HCEC 1CT (cell line): Measurements from ENCODE around the gene PDLIM7.

ENCODE experiments used
- DNase-seq: peaks from one replicate; pipeline ENCODE4 v3.0.0-alpha.2; 2017

The PDLIM7 gene

DNA sequence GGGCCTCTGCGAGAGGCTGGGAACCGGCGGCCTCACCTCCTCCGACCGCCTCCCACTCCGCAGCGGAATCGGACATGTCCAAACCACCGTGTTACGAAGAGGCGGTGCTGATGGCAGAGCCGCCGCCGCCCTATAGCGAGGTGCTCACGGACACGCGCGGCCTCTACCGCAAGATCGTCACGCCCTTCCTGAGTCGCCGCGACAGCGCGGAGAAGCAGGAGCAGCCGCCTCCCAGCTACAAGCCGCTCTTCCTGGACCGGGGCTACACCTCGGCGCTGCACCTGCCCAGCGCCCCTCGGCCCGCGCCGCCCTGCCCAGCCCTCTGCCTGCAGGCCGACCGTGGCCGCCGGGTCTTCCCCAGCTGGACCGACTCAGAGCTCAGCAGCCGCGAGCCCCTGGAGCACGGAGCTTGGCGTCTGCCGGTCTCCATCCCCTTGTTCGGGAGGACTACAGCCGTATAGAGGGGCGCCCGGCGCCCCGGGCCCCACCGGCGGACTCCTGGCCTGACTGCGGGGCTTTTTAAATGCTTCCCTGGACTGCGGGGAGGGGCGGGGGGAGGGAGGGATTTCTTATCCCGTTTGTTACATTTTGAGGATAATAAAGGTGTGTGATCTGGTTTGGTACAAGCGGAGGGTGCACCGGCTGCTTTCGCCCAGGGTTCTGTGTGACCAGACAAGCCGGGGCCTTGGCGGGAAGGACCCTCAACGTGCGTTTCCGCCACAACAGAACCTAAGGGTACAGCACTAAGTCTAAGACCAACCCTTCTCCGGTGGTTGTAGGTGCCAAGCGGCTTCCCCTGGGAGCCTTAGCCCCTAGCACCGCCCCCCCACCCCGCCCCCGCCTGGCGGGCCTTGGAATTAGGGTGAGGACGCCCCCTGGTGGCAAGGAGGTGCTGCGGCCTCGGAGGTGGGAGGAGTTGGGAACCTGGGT, 41.5 kb downstream of the PDLIM7 start:
- peak; percentile 78 for DNase-seq

DNA sequence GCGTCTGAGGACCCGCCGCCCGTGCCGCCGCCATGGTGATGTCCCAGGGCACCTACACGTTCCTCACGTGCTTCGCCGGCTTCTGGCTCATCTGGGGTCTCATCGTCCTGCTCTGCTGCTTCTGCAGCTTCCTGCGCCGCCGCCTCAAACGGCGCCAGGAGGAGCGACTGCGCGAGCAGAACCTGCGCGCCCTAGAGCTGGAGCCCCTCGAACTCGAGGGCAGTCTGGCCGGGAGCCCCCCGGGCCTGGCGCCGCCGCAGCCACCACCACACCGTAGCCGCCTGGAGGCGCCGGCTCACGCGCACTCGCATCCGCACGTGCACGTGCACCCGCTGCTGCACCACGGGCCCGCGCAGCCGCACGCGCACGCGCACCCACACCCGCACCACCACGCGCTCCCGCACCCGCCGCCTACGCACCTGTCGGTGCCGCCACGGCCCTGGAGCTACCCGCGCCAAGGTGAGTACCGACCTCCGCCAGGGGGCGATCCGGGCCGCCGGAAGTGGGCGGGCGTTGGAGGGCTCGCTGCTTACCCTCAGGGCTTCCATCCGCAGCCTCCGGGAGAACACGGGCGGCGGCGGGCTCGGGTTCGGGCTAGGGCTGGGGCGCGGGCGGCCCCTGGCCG, 42.3 kb downstream of the PDLIM7 start:
- peak; percentile 58 for DNase-seq

DNA sequence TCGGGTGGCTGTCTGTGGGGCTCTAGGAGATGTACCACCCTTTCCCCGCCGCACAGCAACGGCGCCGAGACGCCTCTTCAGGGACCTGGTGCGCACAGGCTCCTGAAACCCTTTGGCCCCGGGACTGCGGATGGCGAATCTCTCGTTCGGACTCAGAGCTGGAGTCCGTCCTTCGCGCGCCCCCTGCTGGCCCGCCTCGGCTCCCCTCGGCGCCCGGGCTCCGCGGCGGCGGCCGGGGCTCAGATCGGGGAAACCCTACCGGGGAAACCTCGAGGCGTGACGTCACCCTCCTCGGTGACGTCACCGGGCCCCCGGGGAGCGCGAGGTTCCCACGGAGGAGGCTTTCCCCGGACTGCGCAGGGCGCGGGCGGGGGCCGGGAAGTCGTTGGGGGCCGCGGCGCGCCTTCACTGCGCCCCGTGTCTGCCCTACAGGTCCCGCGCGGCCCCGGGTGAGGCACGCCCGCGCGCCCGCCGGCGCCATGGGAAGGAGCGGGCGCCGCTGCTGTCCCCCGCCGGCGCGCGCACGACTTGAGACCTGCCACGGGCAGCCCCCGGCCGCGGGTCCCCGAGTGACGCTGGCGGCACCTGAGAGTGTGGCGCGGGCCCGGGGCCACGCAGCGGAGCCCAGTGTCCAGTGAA, 42.9 kb downstream of the PDLIM7 start:
- DNase-seq = peak; percentile 82

DNA sequence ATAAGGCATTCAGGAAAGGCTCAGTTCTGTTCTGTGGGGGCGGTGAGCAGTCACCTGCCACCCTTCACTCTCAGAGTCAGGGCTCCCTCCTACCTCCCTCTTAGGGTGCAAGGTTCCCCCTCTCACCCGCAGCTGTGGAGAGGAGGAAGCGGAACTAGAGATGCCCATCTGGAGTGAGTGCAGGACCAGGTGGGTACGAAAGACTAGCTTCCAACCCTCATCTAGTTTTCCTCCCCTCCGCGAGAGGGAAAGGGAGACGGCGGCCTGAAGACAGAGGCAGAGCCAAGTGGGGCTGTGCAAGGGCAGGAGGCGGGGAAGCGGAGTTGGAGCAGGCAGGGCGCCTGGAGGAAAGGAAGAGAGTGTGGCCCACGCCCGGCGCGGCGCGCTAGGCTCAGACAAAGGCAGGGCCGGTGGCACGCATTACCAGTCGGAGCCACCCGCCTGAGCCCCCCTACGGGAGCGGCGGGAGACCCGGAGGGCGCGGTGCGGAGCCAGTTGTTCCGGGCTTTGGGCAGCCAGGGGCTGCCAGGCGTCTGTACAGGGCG, 43.5 kb downstream of the PDLIM7 start:
- DNase-seq = no peak

DNA sequence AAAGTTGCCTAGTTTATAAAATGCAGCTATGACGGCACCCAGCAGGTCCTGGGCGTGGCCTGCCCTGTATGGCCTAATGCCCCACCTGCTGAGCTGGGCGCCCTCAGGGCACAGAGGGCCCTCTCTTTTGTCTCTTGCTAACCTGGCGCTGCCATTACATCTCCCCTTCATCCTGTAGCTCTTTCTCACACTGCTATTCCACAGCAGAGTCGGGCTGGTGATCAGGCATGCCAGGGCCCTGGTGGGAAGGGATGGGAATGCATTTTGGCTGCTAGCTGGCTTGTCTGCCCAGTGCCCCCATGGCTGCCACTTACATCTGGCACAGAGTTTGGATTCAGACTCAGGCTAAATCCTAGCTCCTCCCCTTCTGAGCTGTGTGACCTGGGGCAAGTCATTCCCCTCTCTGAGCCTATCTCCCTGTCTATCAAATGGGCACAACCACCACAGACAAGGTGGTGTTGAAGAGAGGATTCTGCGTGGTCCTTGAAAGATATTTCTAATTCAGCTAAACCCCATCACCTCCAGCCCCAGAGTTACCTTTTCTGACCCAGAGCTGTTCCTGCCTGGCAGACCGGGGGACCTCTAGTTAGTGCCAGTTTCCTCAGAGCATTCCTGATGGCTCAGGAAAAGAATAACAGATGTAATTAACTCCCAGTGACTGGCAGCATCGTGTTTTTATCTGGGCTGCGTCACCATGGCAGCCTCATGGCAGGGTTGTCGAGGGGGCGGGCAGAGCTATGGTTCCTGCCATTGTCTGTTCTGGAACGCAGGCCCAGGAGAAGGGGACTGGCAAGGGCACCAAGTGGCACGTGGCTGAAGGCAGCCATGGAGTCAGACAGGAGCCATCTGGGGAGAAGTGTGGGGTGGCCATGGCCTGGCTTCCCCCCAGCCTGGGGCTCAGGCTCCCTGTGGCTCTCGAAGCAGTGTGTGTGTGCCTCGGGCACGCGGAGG, 44.4 kb downstream of the PDLIM7 start:
- DNase-seq = no peak

DNA sequence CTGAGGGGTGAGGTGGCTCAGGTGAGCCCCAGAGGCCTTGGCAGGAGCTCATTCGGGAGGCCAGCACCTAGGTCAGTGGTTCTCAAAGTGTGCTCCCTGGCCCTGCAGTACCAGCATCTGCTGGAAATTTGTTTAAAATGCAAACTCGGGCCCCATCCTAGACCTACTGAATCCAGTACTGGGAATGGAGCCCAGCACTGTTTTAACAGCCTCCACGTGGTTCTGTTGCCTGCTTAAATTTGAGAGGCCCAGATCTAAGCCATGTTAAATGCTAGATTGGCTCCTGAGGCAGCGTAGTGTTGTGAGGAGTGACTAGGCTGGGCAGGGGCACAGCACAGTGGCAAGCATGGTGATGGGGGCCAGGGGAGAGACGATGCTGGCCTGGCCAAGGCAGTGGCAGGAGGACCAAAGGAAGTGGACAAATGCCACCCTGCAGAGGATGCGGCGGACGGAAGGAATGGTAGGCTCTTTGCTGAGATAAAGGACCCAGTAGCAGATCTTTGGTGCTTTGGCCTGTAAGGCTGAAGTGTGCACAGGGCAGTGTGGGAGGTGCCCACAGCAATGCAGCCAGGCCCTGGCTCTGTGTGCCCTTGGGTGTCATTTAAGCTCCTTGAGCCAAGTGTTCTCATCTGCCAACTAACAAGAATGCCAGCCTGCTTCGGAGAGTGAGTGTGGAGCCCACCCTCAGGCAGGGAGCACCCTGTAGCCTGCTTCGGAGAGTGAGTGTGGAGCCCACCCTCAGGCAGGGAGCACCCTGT, 46.6 kb downstream of the PDLIM7 start:
- no peak for DNase-seq

DNA sequence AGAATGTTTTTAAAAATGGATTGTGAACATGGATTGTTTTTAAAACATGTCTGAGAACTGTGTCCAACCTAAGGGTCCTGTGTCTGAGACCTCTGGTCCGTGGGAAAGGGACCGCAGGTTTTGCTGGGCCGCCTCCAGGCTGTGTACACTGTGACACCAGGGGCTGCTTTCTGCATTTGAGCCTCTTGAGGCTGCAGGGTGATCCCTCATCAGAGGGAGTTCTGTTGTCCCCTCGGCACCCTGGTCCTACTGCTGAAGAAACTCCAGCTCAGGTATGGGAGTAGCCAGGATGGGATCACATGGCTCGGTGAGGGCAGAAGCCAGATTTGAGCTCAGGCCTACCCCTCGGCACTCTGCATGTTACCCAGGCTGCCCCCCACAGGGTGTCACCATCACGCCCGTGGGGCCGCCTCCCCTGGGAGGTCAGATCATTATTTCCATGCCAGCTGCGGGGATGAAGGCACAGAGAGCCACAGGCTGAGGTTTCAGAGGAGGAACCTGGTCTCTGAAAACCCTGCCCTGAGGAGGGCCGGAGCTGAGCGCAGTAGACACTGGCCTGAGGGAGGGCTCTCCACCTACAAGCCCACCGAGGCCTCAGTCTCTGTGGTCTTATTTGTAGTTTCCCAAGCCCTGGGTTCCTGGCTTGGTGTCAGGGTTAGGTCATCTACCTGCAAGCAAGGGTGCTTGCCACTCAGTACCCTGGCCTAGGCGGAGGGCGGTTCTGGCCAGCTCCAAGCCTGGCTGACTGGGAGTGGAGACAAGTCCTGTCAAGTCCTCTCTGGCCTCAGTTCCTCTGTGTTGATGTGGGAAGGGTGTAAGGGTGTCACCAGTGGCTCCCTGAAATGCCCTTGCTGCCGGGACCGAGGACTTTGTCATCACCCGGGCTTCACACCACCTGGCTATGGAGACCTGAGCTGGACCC, 48.0 kb downstream of the PDLIM7 start:
- DNase-seq = no peak

DNA sequence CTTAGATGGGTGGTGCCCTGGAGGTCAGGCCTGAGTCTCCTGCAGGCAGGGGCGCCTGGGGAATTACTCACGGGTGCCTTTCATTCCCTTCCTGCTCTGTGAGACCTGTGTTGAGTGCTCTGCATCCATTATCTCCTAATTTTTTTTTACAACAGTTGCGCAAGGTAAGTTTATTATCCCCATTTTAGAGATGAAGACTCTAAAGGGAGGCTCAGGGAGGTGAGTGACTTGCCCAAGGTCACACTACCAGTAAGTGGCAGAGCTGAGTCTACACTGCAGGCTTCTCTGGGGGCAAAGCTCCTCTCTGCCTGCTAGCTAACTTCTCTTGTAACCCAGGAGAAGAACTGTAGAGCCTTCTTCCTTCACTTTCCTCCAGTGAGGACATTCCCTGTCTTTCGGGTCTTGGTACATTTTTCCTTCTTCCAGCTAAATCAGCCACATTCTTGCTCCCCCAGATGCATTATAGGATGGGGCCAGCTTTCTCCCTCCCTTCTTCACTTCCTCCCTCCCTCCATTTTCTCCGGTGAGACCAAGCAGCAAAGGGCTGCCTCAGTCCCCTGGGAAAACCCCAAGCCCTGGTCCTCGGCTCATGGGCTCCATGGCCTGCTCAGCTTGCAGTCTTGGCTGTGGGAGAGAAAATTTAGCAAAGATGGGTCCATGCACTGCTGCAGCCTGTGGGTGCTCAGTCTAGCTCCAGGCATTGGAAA, 49.0 kb downstream of the PDLIM7 start:
- DNase-seq = no peak

DNA sequence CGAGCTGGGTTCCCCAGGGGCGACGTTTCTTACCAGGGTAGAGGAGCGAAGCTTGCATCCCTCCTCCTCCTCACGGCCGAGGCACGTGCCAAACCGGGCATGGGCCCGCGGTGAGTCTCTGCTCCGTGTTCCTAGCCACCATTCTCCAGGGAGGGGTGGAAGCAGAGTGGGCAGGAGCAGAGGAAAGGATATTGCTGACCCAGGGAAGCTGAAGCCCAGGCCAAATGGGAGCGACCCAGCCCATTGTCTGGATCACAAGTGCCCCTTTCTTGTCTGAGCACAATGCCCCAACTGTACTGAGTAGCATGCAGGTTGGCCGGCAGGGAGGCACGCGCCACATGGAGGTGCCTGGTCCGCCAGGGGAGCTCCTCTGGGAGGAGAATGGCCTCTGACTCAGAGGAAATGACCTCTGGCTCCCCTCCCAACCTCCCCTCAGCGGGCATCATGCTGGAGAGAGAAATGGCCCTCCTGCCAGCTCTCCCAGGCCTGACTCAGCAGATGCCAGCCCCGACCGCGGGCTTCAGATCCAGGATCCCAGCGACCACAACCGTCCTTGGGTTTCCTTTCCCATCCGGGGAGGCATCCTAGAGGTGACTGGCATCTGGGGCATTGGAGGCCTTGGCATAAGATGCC, 49.7 kb downstream of the PDLIM7 start:
- peak; percentile 83 for DNase-seq

DNA sequence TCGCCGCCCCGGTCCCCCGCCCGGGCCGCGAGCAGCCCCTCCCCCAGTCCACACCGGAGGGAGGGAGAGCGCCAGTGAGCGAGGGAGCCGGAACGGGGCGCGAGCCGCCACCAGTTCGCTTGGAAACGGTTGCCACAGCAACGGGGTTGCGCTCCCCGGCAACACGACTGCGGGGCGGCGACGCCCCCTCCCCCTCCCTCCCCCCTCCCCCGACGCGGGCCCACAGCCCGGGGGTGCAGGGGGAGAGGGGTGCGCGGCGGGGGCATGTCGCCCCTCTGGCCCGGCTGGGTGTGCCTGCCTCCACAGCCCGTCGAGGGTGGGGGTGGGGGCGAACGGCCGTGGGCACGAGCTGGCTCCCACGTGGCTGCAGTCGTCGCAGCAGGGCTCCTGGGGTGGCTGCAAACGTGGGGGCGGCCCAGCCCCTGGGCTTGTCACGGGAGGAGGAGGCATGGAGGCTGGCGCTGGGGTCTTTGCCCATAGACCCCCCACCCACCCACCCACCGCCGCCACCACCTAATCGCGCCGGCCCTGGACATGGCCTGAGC, 50.3 kb downstream of the PDLIM7 start:
- peak; percentile 51 for DNase-seq

DNA sequence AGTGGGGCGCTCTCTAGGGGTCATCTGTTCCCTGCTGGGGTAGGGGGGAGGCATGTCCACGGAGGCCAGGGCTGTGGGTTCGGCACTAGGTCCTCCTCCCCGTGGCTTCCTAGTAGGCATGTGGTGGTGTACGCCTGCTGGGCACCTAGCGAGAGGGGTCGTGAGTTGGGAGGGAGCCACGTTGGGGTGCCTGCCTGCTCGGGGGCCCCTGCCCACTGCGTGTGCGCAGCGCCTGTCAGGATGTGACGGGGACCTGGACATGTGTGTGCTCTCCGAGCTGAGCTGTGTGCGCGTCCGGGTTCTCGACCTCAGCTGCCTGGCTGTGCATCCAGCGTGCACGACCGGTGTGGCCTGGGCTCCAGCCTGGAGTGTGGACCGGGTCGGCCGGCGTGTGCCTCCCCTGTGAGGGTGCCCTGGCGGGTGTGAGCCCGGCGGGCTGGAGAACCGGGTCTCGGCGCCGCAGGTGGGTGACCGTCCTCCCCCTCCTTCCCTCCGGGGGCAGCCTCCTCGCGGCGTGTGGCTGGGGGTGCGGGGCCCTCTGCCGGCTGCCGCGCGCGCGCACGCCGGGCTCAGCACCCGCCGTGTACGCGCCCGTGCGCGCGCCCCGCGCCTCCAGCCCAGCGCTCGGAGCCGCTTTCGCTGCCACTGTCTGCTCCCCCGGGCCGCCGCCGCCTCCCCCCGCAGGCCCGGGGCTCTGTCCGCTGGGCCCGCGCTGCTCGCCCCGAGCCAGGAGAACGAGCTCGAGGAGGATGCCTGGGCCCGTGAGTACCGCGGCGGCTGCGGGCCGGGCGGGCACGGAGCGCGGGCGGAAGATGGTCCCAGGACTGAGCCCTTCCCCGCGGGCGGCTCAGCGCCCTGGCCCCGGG, 51.0 kb downstream of the PDLIM7 start, which contains the start of gene PRR7:
PRR7 (plus strand) TSS at position 615 of the 866 bp plus-strand sequence. CDS start 8,254 bp downstream, outside the sequence.
- DNase-seq = peak; percentile 67

DNA sequence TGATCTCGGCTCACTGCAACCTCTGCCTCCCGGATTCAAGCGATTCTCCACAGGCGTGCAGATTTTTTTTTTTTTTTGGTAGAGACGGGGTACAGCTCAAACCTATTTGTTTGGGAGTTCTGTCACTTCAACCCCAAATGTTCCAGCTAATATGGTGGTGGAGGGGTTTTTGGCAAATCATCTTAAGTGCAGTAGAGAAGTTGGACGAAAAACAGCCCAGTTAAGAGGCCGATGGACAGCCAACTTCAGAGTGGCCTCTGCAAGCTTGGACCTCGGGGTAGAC, 51.5 kb downstream of the PDLIM7 start:
- no peak for DNase-seq

DNA sequence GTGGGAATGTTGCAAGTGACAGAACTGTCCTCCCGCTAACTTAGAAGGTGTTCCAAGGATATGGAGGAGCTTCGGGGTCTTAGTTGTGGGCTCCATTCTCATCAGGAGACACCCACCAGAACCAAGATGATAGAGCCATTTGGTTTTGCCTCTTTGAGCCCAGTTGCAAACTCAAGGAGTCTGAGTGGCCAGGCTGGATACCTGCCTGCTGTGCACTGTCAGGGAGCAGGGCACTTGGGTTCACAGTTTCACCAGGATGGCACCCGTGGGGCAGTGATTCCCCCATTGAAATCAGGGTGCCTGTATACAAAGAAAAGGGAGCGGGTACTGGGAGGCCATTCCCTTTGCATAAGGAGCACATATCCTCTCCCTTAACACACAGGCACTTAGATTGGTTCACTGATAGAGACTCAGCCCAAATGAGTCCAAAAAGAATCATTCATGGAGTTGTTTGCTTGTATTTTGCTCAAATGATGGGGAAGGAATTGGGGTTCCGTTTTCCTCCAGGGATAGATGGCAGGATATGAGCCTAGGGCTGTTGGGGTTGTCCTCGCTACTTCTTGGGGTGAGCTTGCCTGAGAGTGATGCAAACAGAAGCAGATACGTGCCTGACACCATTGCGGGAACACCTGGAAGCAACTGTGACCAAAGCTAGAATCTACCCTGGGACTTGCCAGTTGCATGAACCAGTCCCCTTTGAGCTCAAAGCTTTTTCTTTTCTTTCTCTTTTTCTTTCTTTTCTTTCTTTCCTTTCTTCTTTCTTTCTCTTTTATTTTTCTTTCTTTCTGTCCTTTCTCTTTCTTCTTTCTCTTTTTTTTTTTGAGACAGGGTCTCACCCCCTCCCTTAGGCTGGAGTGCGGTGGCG, 52.1 kb downstream of the PDLIM7 start:
- no peak for DNase-seq

DNA sequence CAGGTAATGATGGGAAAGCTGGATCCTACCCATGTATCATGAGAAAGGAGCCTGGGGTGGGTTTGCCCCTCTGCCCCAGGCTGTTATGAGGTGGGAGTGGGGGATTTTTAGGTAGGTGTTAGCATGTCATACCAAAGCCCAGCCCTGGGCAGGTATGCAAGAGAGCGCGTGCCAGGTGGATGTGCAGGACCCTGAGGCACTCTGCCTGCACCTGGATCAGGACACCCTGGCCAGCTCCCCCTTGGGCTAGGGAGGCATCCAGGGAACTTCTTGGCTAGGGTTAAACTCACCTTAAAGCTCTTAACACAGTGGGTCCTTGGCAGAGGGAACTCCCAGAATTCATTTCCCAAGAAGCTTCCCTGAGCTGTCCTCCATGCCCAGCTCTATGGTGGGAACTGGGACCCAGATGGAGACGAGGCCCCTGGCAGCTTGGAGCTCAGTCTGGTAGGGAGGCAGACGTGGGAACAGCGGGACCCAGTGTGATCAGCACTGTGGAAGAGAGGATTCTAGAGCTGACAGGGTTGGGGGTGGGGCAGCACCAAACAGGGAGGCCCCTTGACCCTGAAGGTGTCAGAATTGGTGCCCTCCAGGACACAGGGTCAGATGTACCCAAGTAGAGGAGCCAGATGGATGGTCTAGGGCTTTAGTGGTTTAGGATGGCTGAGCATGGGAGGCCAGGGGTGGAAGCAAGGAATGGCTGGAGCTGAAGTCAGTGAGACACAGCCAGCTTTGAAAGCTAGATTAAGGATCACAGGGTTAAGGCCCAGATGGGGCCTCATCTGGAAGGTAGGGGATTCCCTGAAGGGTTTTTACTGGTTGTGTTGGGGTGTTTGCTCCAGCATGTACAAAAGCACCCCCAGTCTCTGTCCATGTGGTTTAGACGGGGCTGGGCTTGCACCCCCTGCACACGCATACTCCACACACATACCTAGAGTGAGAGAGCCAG, 53.0 kb downstream of the PDLIM7 start:
- DNase-seq = no peak

DNA sequence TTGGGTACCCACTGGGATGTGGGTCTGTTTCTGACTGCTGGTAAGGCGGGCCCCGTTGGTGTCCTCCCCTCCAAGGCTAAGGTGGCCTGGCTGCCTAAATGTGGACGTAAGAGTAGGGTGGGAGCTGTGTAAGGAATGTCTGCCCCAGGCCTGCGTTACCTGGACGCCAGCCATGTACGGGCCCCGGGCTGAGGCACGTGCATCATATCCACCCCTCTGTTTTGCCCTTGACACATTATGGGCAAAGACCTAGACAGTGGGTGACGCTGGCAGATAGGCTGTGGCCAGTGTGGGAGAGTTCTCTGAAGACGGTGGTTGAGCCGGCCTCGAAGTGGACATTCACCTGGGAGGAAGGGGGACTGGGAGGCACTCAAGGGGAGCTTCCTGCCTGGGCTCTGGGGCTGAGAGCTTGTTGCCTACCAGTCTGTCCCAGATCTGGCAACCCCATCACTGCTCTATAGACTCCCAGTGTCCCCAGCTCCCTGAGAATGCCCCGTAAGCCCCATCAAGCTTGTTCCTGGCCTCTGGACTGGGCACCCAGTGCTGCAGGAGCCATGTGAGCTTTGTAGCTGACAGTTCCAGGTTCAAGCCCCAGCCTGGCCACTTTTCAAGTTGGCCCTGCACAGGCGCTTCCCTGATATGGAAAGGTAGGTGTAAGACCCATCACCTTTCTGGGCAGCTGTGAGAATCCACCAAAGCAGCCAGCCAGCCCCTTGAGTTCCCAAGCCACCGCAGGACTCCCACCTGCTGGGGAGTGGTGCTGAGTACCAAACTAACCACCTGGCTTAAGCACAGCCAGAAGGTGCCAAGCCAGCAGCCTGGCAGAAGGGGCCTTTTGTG, 54.0 kb downstream of the PDLIM7 start:
- no peak for DNase-seq
